AG09319 (cell line): ENCODE measurements around the gene CKB.

Source experiments
- DNase-seq: peaks from one replicate; pipeline ENCODE4 v3.0.0-alpha.2; 2010; ENCODE audit warnings: low read depth; ENCODE audit errors: extremely low read depth
- CTCF ChIP-seq: IDR thresholded peaks from 2 replicates; pipeline ENCODE4 v1.5.1; 2011; ENCODE audit warnings: low read depth, mild to moderate bottlenecking, inconsistent platforms, low read length, moderate library complexity

Gene CKB

GRCh38 chr14:103476631-103477030, 46.0 kb downstream of the CKB start:
- DNase-seq: no peak
- no peak for TF ChIP-seq CTCF

- no peak for TF ChIP-seq CTCF
- DNase-seq: no peak
These were observed 46.6 kb downstream of the CKB start for GRCh38 chr14:103476065-103476464.

GRCh38 chr14:103474893-103475292, 47.7 kb downstream of the CKB start:
- no peak for DNase-seq
- no peak for TF ChIP-seq CTCF

GRCh38 chr14:103472939-103473338, 49.7 kb downstream of the CKB start:
- DNase-seq: no peak
- TF ChIP-seq CTCF: no peak
